Sigmoid colon (tissue), 7 donors: ENCODE data around the gene HSDL1. TPM values are rescaled to one million over a fixed set of nuclear protein-coding genes. Genes with fewer than 3 reads are reported as not detected.

Experiments
- DNase-seq: peaks from one replicate; pipeline ENCODE4 v3.0.0-alpha.2; 2019
- H3K27ac ChIP-seq, 4 donors: fragments of 200-600 bp; sonication (generic); one replicate each; pipeline ENCODE4 v1.5.1; 2016 to 2019; ENCODE audit warnings: mild to moderate bottlenecking in 1 of 4
- H3K27me3 ChIP-seq, 3 donors: fragments of 200-600 bp; sonication (generic); one replicate each; pipeline ENCODE4 v1.5.1; 2019; ENCODE audit warnings: mild to moderate bottlenecking in 1 of 3
- H3K36me3 ChIP-seq, 4 donors: fragments of 200-600 bp; sonication (generic); one replicate each; pipeline ENCODE4 v1.5.1; 2016 to 2019
- H3K4me1 ChIP-seq, 4 donors: fragments of 200-600 bp; sonication (generic); one replicate each; pipeline ENCODE4 v1.5.1; 2017 to 2019
- H3K4me3 ChIP-seq, 4 donors: fragments of 200-600 bp; sonication (generic); one replicate each; pipeline ENCODE4 v1.5.1; 2017 to 2019; ENCODE audit warnings: mild to moderate bottlenecking in 2 of 4, moderate library complexity in 1 of 4
- H3K9me3 ChIP-seq, 4 donors: fragments of 200-600 bp in 3 of 4; sonication (generic) in 3 of 4; one replicate each; pipeline versions ENCODE4 v1.5.1 to v1.6.1; 2013 to 2019
- EP300 ChIP-seq, 4 donors: sonication (generic); formaldehyde crosslinking; IDR thresholded peaks; one replicate each; pipeline ENCODE4 v1.6.1; 2017; ENCODE audit warnings: antibody characterized with exemption in 4 of 4
- POLR2A ChIP-seq, 2 donors: fragments of 450-650 bp; IDR thresholded peaks; one replicate each; pipeline ENCODE4 v1.6.1; 2016; ENCODE audit warnings: antibody characterized with exemption in 2 of 2, mild to moderate bottlenecking in 2 of 2, moderate library complexity in 2 of 2
- POLR2AphosphoS5 ChIP-seq, 4 donors: sonication (generic); formaldehyde crosslinking; IDR thresholded peaks; one replicate each; pipeline ENCODE4 v1.6.1; 2017; ENCODE audit warnings: antibody characterized with exemption in 4 of 4
- WGBS, 2 donors: extraction: QIAGEN DNeasy Blood & Tissue Kit; methylation state at CpG; one replicate each; pipeline ENCODE4 v1.1.7; 2013; 5-methylcytosine and 5-hydroxymethylcytosine counted together
- intact Hi-C: fragments of 100-400 bp; cut with DNase I; formaldehyde crosslinking; loops from one replicate; pipeline ENCODE4 v1.15.1; 2023
- polyA plus RNA-seq, 3 donors: library from polyadenylated mRNA; stranded (reverse); fragments of 200-250 nt; gene quantifications; one replicate each; pipeline ENCODE4 v1.2.3, GENCODE V29; 2013
- total RNA-seq, 4 donors: library from RNA; depleted of rRNA; stranded (reverse); fragments of >200 nt; gene quantifications; one replicate each; pipeline ENCODE4 v1.1.0, GENCODE V29; 2016
- TF ChIP-seq, protein P1 (sequence below), 4 experiments: fragments of 450-650 bp in 3 of 4; fragments of 200-600 bp in 1 of 4; IDR thresholded peaks; one replicate each; pipeline ENCODE4 v1.5.1; 2016 to 2019; ENCODE audit warnings: antibody characterized with exemption in 4 of 4, mild to moderate bottlenecking in 3 of 4, moderate library complexity in 2 of 4
- donor health status: healthy with polysubstance abuse.
- donor health status: Bipolar disorder and iron deficiency.
- donor health status: healthy.

The HSDL1 gene
- total and polyA plus RNA-seq, 7 donors, result 5.3 to 27.8 (median 11.4) TPM

DNA sequence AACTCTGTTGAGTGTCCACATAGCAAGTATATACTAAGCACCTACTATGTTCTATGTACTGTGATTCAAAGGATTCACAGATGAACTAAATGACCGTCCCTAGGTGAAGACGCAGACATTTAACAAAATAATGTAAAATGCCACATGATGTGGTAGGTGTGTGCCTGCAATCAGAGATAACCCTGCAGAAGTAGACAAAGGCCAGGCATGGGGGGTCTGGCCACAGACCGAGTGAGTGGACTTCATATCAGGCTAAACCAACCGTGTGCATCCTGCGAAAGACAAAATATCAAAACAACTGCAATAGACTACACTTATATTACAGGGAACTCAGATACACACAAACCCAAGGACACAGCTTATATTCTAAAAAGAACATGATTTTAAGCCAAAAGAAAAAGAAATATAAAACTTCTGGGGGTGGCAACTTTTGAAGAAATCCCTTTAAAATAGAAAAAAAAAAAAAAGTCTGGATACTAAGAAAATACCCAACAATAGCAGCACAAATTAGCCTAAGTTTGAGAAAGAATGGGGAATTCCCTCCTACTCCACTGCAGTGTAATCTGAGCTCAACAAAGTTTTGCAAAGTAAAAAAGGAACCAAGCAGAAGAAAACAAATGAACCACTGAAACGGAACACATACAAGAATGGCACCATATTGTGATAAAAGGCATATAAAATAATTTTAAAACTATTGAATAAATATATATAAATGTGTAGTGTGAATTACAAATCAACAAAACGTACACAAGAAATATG lies 12.3 kb downstream of the HSDL1 start:
- WGBS, 2 donors, result 90 to 93% methylated on average over 7 of the region's 7 CpGs
- Histone ChIP-seq H3K27ac (no peak overlapping the region), H3K4me1 (no peaks in the 10 kb centered on the region), H3K9me3 (no peaks in the 10 kb centered on the region), H3K27me3 (no peaks in the 10 kb centered on the region), H3K4me3 (no peak overlapping the region), H3K36me3 (peaks cover 0 to 32% (median 9%) of the 10 kb centered on the region in 4 donors)
- intact Hi-C loops, result no loop called here
- TF ChIP-seq, protein P1, sequence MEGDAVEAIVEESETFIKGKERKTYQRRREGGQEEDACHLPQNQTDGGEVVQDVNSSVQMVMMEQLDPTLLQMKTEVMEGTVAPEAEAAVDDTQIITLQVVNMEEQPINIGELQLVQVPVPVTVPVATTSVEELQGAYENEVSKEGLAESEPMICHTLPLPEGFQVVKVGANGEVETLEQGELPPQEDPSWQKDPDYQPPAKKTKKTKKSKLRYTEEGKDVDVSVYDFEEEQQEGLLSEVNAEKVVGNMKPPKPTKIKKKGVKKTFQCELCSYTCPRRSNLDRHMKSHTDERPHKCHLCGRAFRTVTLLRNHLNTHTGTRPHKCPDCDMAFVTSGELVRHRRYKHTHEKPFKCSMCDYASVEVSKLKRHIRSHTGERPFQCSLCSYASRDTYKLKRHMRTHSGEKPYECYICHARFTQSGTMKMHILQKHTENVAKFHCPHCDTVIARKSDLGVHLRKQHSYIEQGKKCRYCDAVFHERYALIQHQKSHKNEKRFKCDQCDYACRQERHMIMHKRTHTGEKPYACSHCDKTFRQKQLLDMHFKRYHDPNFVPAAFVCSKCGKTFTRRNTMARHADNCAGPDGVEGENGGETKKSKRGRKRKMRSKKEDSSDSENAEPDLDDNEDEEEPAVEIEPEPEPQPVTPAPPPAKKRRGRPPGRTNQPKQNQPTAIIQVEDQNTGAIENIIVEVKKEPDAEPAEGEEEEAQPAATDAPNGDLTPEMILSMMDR (IDR thresholded peaks at IDR 0.05), result no peak
- TF ChIP-seq EP300 (IDR thresholded peaks at IDR 0.05) (no peak), POLR2A (IDR thresholded peaks at IDR 0.05) (no peak), POLR2AphosphoS5 (IDR thresholded peaks at IDR 0.05) (no peak)
- no peak for DNase-seq

DNA sequence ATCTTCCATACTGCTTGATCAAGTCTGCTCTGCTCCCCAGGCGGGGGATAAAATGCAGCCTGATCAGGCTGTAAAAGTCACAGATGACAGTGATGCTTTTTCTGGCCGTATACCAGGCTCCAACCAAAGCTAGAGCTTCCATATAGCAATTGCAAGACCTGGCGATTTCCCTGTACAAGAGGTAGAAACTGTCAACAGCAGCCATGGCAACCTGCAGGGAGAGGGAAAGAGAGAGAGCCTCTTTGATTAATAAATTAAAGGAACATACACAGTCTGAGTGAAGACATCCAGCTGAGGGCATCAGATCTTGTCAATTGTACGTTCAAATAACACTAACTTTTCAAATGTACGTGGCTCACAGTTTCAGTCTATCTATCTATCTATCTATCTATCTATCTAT lies 13.9 kb downstream of the HSDL1 start:
- intact Hi-C loops, result no loop called here
- Histone ChIP-seq H3K4me1 (no peaks in the 10 kb centered on the region), H3K36me3 (peaks cover 0 to 32% (median 12%) of the 10 kb centered on the region in 4 donors), H3K27ac (no peak overlapping the region), H3K27me3 (no peaks in the 10 kb centered on the region), H3K9me3 (no peaks in the 10 kb centered on the region), H3K4me3 (no peak overlapping the region)
- WGBS, 2 donors, result 80 to 89% methylated on average over 5 of the region's 5 CpGs
- TF ChIP-seq EP300 (IDR thresholded peaks at IDR 0.05) (no peak), POLR2A (IDR thresholded peaks at IDR 0.05) (no peak), POLR2AphosphoS5 (IDR thresholded peaks at IDR 0.05) (no peak)
- TF ChIP-seq, protein P1 (IDR thresholded peaks at IDR 0.05), result no peak
- DNase-seq, result no peak

DNA sequence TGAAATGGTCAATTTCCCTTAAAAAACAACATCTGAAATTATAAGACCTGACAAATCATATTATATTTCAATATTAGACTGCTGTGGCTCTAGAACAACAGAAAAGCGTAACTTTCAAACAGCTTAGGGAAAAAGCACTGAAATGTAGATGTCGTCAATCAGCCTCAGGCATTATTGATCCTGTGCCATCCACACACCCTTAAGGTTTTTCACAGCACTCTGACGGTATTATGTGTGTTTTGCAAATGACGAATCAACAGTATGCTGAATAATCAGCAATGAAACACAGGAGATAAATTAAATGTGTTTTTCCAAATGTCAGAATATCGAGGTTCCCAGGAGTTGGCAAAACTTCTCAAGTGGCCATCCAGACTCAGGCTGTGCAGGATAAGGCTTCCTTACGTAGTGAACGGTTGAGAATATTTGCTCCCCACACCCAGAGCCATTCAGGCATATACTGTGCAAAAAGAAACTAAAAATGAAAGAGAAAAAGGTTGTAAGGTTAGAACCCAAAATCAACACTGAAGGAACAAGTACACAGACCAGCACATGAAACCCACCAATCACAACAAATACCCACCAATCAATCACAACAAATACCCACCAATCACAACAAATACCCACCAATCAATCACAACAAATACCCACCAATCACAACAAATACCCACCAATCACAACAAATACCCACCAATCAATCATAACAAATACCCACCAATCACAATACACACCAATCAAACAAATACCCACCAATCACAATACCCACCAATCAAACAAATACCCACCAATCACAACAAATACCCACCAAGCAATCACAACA lies 20.5 kb downstream of the HSDL1 start:
- Histone ChIP-seq H3K27me3 (no peaks in the 10 kb centered on the region), H3K9me3 (no peaks in the 10 kb centered on the region), H3K36me3 (peaks cover 0 to 38% (median 13%) of the 10 kb centered on the region in 4 donors), H3K4me1 (no peaks in the 10 kb centered on the region), H3K27ac (no peak overlapping the region), H3K4me3 (no peak overlapping the region)
- intact Hi-C loops, result no loop called here
- TF ChIP-seq EP300 (IDR thresholded peaks at IDR 0.05), result no peak
- no peak for TF ChIP-seq POLR2A (IDR thresholded peaks at IDR 0.05)
- no peak for TF ChIP-seq POLR2AphosphoS5 (IDR thresholded peaks at IDR 0.05)
- TF ChIP-seq, protein P1 (IDR thresholded peaks at IDR 0.05), result no peak
- WGBS, 2 donors, result 86 to 88% methylated on average over 7 of the region's 7 CpGs
- no peak for DNase-seq

DNA sequence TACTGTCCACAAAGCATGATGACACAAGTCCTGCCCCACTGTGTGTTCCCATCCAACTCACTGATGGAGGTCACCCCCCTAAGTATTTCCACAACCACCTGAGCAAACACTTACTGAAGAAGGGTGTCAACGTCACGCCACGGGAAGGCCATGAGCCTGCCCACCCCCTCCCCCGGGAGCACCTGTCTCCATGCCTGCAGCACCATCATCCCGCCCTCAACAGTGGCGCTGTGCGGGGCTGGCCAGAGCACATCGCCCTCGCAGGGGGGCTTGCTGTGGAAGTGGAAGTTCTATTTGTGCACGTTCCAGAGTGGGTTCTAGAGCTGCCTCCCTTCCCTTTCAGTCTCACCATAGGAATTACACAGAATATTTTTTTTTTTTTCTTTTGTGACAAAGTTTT lies 24.0 kb downstream of the HSDL1 start:
- Histone ChIP-seq H3K4me1 (peaks cover 0 to 15% (median 5%) of the 10 kb centered on the region in 4 donors), H3K4me3 (no peak overlapping the region), H3K36me3 (peaks cover 0 to 21% (median 3%) of the 10 kb centered on the region in 4 donors), H3K27ac (no peak overlapping the region), H3K27me3 (no peaks in the 10 kb centered on the region), H3K9me3 (no peaks in the 10 kb centered on the region)
- no peak for DNase-seq
- intact Hi-C loops, result no loop called here
- TF ChIP-seq POLR2A (IDR thresholded peaks at IDR 0.05), result no peak
- no peak for TF ChIP-seq EP300 (IDR thresholded peaks at IDR 0.05)
- TF ChIP-seq POLR2AphosphoS5 (IDR thresholded peaks at IDR 0.05), result no peak
- TF ChIP-seq, protein P1 (IDR thresholded peaks at IDR 0.05), result no peak
- 90 to 93% methylated on average over 10 of the region's 10 CpGs for WGBS, 2 donors
